Endothelial cell (in vitro differentiated cells): ENCODE results near the gene KRTAP5-5. TPM values are rescaled to one million over a fixed set of nuclear protein-coding genes. Genes with fewer than 3 reads are reported as not detected.

Source experiments
- DNase-seq: peaks from one replicate; pipeline ENCODE4 v3.0.0; 2021; ENCODE audit warnings: low spot score
- H3K27ac Mint-ChIP-seq: one replicate; pipeline ENCODE4 v1.8.0; 2021; ENCODE audit warnings: mixed read lengths, inconsistent platforms; ENCODE audit not compliant: unreplicated experiment
- H3K27me3 Mint-ChIP-seq: one replicate; pipeline ENCODE4 v1.8.0; 2021; ENCODE audit warnings: mild to moderate bottlenecking, moderate library complexity, mixed read lengths, inconsistent platforms; ENCODE audit not compliant: unreplicated experiment
- H3K36me3 Mint-ChIP-seq: one replicate; pipeline ENCODE4 v1.8.0; 2021; ENCODE audit warnings: mild to moderate bottlenecking, low read depth, mixed read lengths, inconsistent platforms; ENCODE audit not compliant: unreplicated experiment
- H3K4me1 Mint-ChIP-seq: one replicate; pipeline ENCODE4 v1.8.0; 2021; ENCODE audit warnings: mild to moderate bottlenecking, mixed read lengths, inconsistent platforms; ENCODE audit not compliant: unreplicated experiment
- H3K4me3 Mint-ChIP-seq: one replicate; pipeline ENCODE4 v1.8.0; 2021; ENCODE audit warnings: mild to moderate bottlenecking, mixed read lengths, inconsistent platforms; ENCODE audit not compliant: unreplicated experiment
- H3K9me3 Mint-ChIP-seq: one replicate; pipeline ENCODE4 v1.8.0; 2021; ENCODE audit warnings: mixed read lengths, inconsistent platforms; ENCODE audit not compliant: unreplicated experiment
- CTCF ChIP-seq: fragments of 200-600 bp; sonication (generic); IDR thresholded peaks from one replicate; pipeline ENCODE4 v1.5.0; 2021; ENCODE audit warnings: antibody characterized with exemption; ENCODE audit not compliant: unreplicated experiment
- total RNA-seq: library from RNA; stranded (reverse); fragmentation: NEBNext Ultra II Directional; extraction: Animal tissue kit (Norgen Biotek cat#: 25700); gene quantifications from one replicate; pipeline ENCODE4 v1.2.1, GENCODE V29; 2021; ENCODE audit not compliant: unreplicated experiment

Gene KRTAP5-5
- total RNA-seq, 1 donor from 2014 or later, result not detected

GRCh38 chr11:1654388-1655167, 25.0 kb downstream of the KRTAP5-5 start:
- Mint-ChIP-seq H3K27ac (no peak overlapping the region), H3K27me3 (peaks cover 16% of the 10 kb centered on the region), H3K4me1 (peaks cover 1% of the 10 kb centered on the region), H3K36me3 (no peaks in the 10 kb centered on the region), H3K4me3 (no peak overlapping the region), H3K9me3 (no peaks in the 10 kb centered on the region)
- no peak for TF ChIP-seq CTCF
- no peak for DNase-seq

DNA sequence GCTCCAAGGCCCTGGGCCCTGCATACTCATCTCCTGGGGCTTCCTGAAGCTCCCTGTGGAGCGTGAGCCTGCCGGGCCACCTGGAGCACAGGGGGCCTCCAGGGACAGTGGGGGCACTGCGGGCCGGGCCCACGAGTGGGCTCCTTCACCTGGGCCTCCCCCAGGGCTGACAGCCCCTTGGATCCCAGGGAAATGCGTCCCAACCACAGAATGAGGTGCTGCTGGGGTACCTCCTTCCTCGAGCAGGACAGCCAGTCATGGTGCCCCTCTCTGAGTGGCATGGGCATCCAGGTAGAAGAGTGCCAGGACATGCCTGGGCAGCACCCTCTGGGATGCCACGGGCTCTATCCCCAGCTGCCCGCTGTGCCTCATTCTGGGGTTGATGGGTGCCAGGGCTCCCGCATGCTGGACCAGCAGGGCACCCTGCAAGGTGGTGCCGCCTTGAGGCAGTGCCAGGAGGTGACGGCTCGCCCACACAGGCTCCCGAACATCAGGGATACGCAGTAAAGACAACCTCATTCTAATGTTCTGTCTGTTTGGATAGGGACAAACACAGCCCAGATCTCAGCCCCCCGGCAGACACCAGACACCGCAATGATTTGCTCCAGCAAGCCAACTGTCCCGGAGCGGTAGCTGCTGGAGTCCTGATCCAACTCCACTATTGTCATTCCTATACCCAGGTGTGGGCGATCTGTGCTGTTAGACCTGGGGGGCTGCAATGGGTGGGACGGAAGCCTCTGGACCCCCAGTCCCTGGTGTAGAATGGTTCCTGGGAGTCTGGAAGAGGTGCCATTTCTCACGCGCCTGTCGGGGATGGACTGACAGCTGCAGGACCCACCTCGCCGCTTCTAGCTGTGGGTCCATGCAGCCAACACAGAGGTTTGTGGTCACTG, 25.8 kb downstream of the KRTAP5-5 start:
- Mint-ChIP-seq H3K27ac (no peak overlapping the region), H3K36me3 (no peaks in the 10 kb centered on the region), H3K27me3 (peaks cover 12% of the 10 kb centered on the region), H3K4me1 (peaks cover 3% of the 10 kb centered on the region), H3K4me3 (no peak overlapping the region), H3K9me3 (no peaks in the 10 kb centered on the region)
- TF ChIP-seq CTCF, result no peak
- DNase-seq, result no peak

- H3K27me3 Mint-ChIP-seq, result peaks cover 11% of the 10 kb centered on the region
- peaks cover 3% of the 10 kb centered on the region for H3K4me1 Mint-ChIP-seq
- TF ChIP-seq CTCF, result no peak
- no peak for DNase-seq
- H3K27ac Mint-ChIP-seq, result no peak overlapping the region
- no peaks in the 10 kb centered on the region for H3K9me3 Mint-ChIP-seq
- no peak overlapping the region for H3K4me3 Mint-ChIP-seq
- no peaks in the 10 kb centered on the region for H3K36me3 Mint-ChIP-seq
These were observed 26.5 kb downstream of the KRTAP5-5 start for GRCh38 chr11:1656061-1656441.

DNA sequence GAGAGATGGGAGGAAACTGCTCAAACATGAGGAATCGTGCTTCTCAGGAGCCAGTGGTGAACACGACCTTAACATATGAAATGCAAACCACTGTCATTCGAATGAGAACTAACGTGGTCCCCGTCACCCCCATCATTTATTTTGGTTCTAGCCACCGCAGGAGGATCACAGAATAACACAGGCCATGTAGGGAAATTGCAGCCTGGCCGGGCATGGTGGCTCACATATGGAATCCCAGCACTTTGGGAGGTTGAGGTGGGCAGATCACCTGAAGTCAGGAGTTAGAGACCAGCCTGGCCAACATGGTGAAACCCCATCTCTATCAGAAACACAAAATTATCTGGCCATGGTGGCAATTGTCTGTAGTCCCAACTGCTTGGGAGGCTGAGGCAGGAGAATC, 27.1 kb downstream of the KRTAP5-5 start:
- Mint-ChIP-seq H3K4me1 (peaks cover 3% of the 10 kb centered on the region), H3K4me3 (no peak overlapping the region), H3K27me3 (peaks cover 10% of the 10 kb centered on the region), H3K36me3 (no peaks in the 10 kb centered on the region), H3K27ac (no peak overlapping the region), H3K9me3 (no peaks in the 10 kb centered on the region)
- no peak for DNase-seq
- no peak for TF ChIP-seq CTCF

DNA sequence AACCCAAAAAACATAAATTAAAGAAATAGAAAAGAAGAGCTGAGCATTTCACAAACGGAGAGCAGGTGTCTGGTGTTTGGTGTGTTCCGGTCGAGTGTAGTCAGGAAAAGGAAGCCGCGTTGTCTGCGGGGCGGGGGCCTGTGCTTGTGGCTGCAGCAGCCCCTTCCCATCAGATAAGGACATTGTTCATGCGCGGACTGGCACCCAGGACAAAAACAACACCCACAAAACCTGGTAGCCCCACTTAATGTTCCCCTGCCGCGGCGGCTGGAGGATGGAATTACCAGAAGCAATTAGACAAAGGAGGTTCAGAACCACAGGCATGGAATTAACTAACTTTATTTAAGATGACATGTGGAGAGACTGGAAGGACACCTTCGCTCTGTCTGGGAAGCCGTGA, 29.9 kb downstream of the KRTAP5-5 start:
- no peak for TF ChIP-seq CTCF
- H3K27ac Mint-ChIP-seq, result no peak overlapping the region
- DNase-seq, result no peak
- H3K27me3 Mint-ChIP-seq, result peaks cover 7% of the 10 kb centered on the region
- H3K9me3 Mint-ChIP-seq, result no peaks in the 10 kb centered on the region
- no peaks in the 10 kb centered on the region for H3K36me3 Mint-ChIP-seq
- no peak overlapping the region for H3K4me3 Mint-ChIP-seq
- H3K4me1 Mint-ChIP-seq, result peaks cover 3% of the 10 kb centered on the region
